NCI-H748 (cell line): ENCODE measurements around the gene BNIP1.
"Not testable (repeated sequence)": the region's sequence is repeated elsewhere in the genome, so short reads cannot be mapped to it uniquely, and the experiment has no call there.

Experiments
- DNase-seq: peaks from one replicate; lab custom pipeline; 2025; ENCODE audit not compliant: unreplicated experiment; lab: John Stamatoyannopoulos, UW

Gene BNIP1, protein sequence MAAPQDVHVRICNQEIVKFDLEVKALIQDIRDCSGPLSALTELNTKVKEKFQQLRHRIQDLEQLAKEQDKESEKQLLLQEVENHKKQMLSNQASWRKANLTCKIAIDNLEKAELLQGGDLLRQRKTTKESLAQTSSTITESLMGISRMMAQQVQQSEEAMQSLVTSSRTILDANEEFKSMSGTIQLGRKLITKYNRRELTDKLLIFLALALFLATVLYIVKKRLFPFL

GRCh38 chr5:173144200-173145176 lies at the start of gene BNIP1:
Gene BNIP1, plus strand, starts transcription at chr5:173144531. Its CDS starts 15 bp downstream, at chr5:173144546.
- peak; percentile 97 for DNase-seq

DNA sequence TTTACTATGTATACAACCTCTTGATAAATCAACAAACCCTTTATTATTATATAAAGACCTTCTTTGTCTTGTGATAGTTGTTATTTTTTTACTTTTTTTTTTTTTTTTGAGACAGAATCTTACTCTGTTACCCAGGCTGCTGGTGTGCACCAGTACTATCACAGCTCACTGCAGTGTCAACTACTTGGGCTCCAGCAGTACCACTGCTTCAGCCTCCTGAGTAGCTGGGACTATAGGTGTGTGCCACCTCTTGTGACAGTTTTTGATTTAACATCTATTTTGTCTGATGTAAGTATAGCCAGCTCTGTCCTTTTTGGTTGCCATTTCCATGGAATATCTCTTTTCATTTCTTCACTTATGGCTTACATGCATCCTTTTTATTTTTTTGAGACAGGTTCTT lies 45.5 kb upstream of the BNIP1 start:
- DNase-seq, result no peak

DNA sequence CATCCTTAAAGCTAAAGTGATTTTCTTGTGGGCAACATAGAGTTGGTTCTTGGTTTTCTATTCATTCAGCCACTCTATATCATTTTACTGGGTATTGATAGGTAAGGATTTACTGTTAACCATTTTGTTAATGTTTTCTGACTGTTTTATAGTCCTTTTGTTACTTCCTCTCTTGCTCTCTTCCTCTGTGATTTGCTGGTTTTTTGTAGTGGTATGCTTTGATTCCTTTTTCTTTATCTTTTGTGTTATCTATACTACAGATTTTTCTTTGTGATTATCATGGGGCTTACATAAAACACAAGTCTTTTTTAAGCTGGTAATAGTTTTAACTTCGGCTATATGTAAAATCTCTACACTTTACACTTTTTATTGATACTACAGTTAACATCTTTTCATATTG lies 44.9 kb upstream of the BNIP1 start:
- DNase-seq, result no peak

DNA sequence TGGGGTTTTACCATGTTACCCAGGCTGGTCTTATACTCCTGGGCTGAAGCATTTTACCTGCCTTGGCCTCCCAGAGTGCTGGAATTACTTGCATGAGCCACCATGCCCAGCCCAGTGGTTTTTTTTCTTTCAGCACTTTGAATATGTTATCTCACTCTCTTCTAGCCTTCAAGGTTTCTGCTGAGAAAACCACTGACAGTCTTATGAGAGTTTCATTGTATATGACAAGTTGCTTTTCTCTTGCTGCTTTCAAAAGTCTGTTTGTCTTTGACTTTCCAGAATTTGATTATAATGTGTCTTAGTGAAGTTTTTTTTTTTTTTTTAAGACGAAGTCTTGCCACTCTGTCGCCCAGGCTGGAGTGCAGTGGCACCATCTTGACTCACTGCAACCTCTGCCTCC lies 43.1 kb upstream of the BNIP1 start:
- DNase-seq, result no peak

GRCh38 chr5:173103411-173103810 lies 40.9 kb upstream of the BNIP1 start:
- DNase-seq, result no peak

- no peak for DNase-seq
Measured at GRCh38 chr5:173108914-173109313, 35.4 kb upstream of the BNIP1 start.

DNA sequence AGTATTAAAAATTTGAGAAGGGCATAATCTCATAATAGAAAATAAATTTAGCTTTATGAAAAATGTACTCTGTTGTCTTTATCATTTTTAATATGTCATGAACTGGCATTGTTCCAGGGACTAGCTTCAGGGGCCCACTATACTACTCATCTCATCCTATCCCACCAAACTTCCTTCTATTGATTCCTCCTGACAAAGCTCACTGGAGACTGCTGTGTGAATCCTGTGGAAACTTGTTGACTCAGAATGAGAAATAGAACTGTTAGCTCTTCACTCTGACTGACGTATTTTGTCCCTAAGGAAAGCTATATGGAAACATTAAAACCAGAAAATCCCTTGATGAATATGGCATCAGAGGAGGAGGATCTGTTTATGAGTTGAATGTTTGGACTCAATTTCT lies 29.8 kb upstream of the BNIP1 start:
- no peak for DNase-seq

- no peak for DNase-seq
Measured at GRCh38 chr5:173119719-173120118, 24.6 kb upstream of the BNIP1 start.

- DNase-seq, result no peak
Measured at GRCh38 chr5:173123416-173123815, 20.9 kb upstream of the BNIP1 start.

DNA sequence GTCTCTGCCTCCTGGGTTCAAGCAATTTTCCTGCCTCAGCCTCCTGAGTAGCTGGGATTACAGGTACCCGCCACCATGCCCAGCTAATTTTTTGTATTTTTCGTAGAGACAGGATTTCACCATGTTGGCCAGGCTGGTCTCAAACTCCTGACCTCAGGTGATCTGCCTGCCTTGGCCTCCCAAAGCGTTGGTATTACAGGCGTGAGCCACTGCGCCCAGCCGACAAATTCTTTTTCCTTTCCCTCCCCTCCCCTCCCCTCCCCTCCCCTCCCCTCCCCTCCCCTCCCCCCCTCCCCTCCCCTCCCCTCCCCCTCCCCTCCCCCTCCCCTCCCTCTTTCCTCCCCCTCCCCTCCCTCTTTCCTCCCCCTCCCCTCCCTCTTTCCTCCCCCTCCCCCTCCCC lies 12.2 kb upstream of the BNIP1 start:
- DNase-seq, result not testable (repeated sequence)

DNA sequence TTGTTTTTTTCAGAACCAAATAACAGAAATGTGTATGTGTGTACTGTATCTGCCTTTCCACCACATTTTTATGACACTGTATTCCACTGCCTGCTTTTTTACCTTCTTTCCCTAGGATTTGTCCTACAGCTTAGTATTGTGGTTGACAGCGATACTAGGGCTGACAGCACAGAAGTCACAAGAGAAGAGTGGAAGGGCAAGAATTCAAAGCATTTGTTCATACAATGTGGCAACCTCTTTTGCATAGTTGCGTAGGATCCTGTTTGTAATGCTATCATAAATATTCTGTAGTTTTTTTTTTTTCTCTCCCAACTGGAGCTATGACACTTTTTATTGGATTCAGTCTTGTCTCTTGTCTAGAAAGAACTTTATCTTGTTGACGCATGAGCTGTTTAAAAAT lies 5.6 kb upstream of the BNIP1 start:
- DNase-seq, result no peak

DNA sequence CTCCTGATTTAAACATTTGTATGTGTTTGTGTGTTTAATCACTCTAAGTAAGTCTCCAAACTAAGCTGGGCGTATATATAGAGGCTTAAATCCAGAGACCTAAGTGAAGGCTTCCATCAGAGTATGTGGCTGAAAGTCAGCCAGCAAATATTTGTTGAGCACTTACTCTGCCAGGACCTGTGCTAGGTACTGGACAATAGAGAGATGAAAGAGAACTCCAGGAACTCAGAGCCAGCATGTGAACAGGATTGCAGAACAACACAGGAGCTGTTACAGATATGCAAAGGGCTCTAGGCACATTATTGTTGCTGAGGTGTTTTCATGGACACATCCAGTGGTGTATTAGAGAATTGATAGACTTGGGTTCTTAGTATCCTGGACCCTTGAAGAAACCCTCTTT lies 4.7 kb upstream of the BNIP1 start:
- no peak for DNase-seq

DNA sequence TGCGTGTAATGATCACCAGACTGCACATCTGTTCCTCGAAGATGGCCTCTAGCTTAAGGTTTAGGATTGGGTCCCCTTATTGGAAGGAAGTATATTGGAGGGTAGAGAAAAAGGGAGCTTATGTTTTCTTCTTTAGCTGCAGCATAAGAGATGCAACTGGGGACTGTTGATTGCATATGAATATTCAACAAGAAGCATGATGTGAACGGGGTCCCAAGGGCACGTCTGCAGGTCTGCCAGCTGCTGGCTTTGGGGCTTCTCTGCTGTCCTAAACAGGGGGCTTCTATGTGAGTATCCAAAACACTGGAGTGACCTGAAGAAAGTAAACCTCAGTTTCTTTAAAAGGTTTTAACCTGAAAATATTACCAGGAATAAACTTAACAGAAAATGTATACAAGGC lies 3.6 kb upstream of the BNIP1 start:
- DNase-seq, result no peak

DNA sequence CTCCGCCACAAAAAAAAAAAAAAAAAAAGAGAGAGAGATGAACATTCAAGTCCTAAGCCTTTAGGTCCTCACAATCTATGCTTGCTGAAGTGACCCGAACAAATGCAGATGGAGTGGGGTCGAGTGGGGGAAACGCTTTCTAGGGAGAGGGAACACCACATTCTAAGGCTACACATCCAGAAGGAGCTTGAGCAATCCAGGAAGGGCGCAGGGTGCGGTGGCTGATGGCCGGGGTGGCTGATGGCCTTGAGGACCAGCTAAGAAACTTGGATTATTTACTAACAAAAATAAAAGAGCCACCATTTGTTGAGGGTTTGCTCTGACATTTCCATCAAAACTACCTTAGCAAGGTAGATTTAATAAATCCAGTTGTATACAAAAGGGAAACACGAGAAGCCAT lies 764 bp upstream of the BNIP1 start:
- DNase-seq, result no peak

- DNase-seq, result no peak
Measured at GRCh38 chr5:173148354-173148753, 4.0 kb downstream of the BNIP1 start.

DNA sequence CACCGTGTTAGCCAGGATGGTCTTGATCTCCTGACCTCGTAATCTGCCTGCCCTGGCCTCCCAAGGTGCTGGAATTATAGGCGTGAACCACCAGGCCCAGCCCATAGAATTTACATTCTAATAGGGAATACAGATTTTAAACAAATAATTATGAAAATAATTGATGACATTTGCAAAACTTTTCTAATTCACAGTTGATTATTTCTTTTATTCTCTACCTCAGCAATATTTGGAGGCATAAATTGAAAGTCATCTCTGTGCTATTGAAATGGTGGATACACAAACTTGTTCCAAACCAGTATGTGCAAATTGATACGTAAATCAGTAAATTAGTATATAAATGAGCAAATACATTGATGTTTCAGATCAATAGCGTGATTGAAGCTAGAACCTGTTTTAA lies 8.2 kb downstream of the BNIP1 start:
- no peak for DNase-seq

- DNase-seq, result no peak
Measured at GRCh38 chr5:173153842-173154241, 9.5 kb downstream of the BNIP1 start.

GRCh38 chr5:173154619-173155018 lies 10.3 kb downstream of the BNIP1 start:
- not testable (repeated sequence) for DNase-seq

GRCh38 chr5:173155912-173156311 lies 11.6 kb downstream of the BNIP1 start:
- DNase-seq, result no peak

GRCh38 chr5:173158366-173158765 lies 14.0 kb downstream of the BNIP1 start:
- DNase-seq, result no peak

GRCh38 chr5:173159256-173159655 lies 14.9 kb downstream of the BNIP1 start:
- DNase-seq, result no peak

DNA sequence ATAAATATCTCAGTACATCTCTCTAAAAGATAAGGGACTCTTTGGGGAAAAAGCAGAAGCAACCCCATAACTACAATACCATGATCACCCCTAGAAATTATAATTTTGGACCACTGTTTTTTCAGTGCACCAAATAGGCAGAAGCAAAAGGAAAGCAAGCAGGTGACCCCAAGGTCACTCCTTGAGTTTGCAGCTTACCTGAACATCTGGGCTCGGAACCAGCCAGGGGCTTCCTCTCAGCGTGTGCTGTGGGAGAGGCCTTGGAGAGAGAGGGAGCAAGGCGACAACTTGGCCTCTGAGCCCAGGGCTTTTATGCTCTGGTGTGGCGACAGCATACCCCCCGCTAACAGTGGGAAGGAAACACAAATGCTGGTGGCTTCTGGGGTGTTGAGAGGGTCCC lies 16.8 kb downstream of the BNIP1 start:
- no peak for DNase-seq
